Fibroblast of lung (primary cell): ENCODE measurements around the gene RASA2.

Source experiments
- CTCF ChIP-seq, 2 donors: IDR thresholded peaks in 1 of 2; conservative IDR thresholded peaks in 1 of 2; 1 replicate in 1 of 2; 2 replicates in 1 of 2; pipeline ENCODE4 v1.5.1; 2011 to 2012; ENCODE audit warnings: low read length in 2 of 2, control low read depth in 1 of 2, inconsistent platforms in 1 of 2, low read depth in 1 of 2, mild to moderate bottlenecking in 1 of 2
- EZH2 ChIP-seq: IDR thresholded peaks from 2 replicates; pipeline ENCODE4 v1.5.1; 2012; ENCODE audit warnings: low read length, control low read depth, mild to moderate bottlenecking; ENCODE audit errors: missing control alignments

- TF ChIP-seq CTCF (conservative IDR thresholded peaks at IDR 0.05 in 1 of 2, IDR thresholded peaks at IDR 0.05 in 1 of 2; ENCODE audit: low read depth in 1 of 2, low read length in 2 of 2), result no peak
- TF ChIP-seq EZH2, result no peak
These were observed 136.9 kb downstream of the RASA2 start for GRCh38 chr3:141623691-141624090.
